GM21390 (cell line): Measurements from ENCODE around the gene BNC2.

Source experiments
- ATAC-seq: cut with Tn5 transposase; IDR thresholded peaks from one replicate; pipeline ENCODE4 v1.9.1; 2021; ENCODE audit not compliant: unreplicated experiment

Gene BNC2

GRCh38 chr9:16429671-16430070 is 440.8 kb downstream of the BNC2 start:
- no peak for ATAC-seq

GRCh38 chr9:16427873-16428427 is 442.5 kb downstream of the BNC2 start:
- no peak for ATAC-seq

- ATAC-seq = no peak
Observed at GRCh38 chr9:16426716-16427115, 443.8 kb downstream of the BNC2 start.

- no peak for ATAC-seq
Observed at GRCh38 chr9:16425562-16426231, 444.8 kb downstream of the BNC2 start.

- no peak for ATAC-seq
Observed at GRCh38 chr9:16422114-16422513, 448.4 kb downstream of the BNC2 start.

GRCh38 chr9:16421532-16421931 is 448.9 kb downstream of the BNC2 start:
- ATAC-seq = no peak

- no peak for ATAC-seq
Observed at GRCh38 chr9:16419124-16419523, 451.3 kb downstream of the BNC2 start.

GRCh38 chr9:16418721-16419120 is 451.7 kb downstream of the BNC2 start:
- no peak for ATAC-seq

GRCh38 chr9:16417749-16418148 is 452.7 kb downstream of the BNC2 start:
- ATAC-seq = no peak

GRCh38 chr9:16417161-16417560 is 453.3 kb downstream of the BNC2 start:
- no peak for ATAC-seq

- no peak for ATAC-seq
Observed at GRCh38 chr9:16414451-16414850, 456.0 kb downstream of the BNC2 start.

GRCh38 chr9:16413509-16414016 is 456.9 kb downstream of the BNC2 start:
- ATAC-seq = no peak

GRCh38 chr9:16412740-16413139 is 457.7 kb downstream of the BNC2 start:
- ATAC-seq = no peak

GRCh38 chr9:16411311-16411710 is 459.2 kb downstream of the BNC2 start:
- no peak for ATAC-seq

- no peak for ATAC-seq
Observed at GRCh38 chr9:16410601-16411280, 459.7 kb downstream of the BNC2 start.

GRCh38 chr9:16407617-16408016 is 462.9 kb downstream of the BNC2 start:
- ATAC-seq = no peak

GRCh38 chr9:16406526-16407225 is 463.8 kb downstream of the BNC2 start:
- no peak for ATAC-seq

GRCh38 chr9:16405421-16405820 is 465.0 kb downstream of the BNC2 start:
- ATAC-seq = no peak

GRCh38 chr9:16401701-16402100 is 468.8 kb downstream of the BNC2 start:
- ATAC-seq = no peak

- no peak for ATAC-seq
Observed at GRCh38 chr9:16398691-16399090, 471.8 kb downstream of the BNC2 start.

GRCh38 chr9:16396389-16396788 is 474.1 kb downstream of the BNC2 start:
- ATAC-seq = no peak

- ATAC-seq = no peak
Observed at GRCh38 chr9:16391369-16391768, 479.1 kb downstream of the BNC2 start.
